ENCODE measurements around the gene EEFSEC. TPM values are rescaled to one million over a fixed set of nuclear protein-coding genes. Genes with fewer than 3 reads are reported as not detected.
A peak's percentile ranks its signal among the peaks of the same experiment; 100 is the strongest.

Gene EEFSEC
- total RNA-seq, 3 donors from 2014 or later = 9.7 to 10.9 (median 10.8) TPM

GRCh38 chr3:128278761-128279600 is 125.7 kb downstream of the EEFSEC start:
- no peaks in the 10 kb centered on the region for H3K9me3 ChIP-seq
- intact Hi-C loops (cut with DNase I, micrococcal nuclease) = no loop called here
- no peaks in the 10 kb centered on the region for H3K36me3 ChIP-seq (ENCODE audit: low read depth)
- H3K4me1 ChIP-seq (ENCODE audit: low read depth) = no peaks in the 10 kb centered on the region
- ATAC-seq (peak; percentile 32), DNase-seq (peak; percentile 21 to 64 (median 45))
- no peak overlapping the region for H3K4me3 ChIP-seq
- TF ChIP-seq CTCF (IDR thresholded peaks at IDR 0.05) = no peak

GRCh38 chr3:128279601-128279880 is 126.3 kb downstream of the EEFSEC start:
- intact Hi-C loops (cut with DNase I, micrococcal nuclease) = no loop called here
- H3K36me3 ChIP-seq (ENCODE audit: low read depth) = no peaks in the 10 kb centered on the region
- DNase-seq = no peak
- no peaks in the 10 kb centered on the region for H3K4me1 ChIP-seq (ENCODE audit: low read depth)
- no peak overlapping the region for H3K4me3 ChIP-seq
- ATAC-seq = no peak
- no peak for TF ChIP-seq CTCF (IDR thresholded peaks at IDR 0.05)
- no peaks in the 10 kb centered on the region for H3K9me3 ChIP-seq

- no peaks in the 10 kb centered on the region for H3K36me3 ChIP-seq (ENCODE audit: low read depth)
These were observed 127.3 kb downstream of the EEFSEC start for GRCh38 chr3:128280481-128281052.

GRCh38 chr3:128281056-128281455 is 127.8 kb downstream of the EEFSEC start:
- DNase-seq (no peak), ATAC-seq (no peak)
- H3K4me3 ChIP-seq = no peak overlapping the region
- H3K36me3 ChIP-seq (ENCODE audit: low read depth) = no peaks in the 10 kb centered on the region
- intact Hi-C loops (cut with DNase I, micrococcal nuclease) = no loop called here
- H3K9me3 ChIP-seq = no peaks in the 10 kb centered on the region
- TF ChIP-seq CTCF (IDR thresholded peaks at IDR 0.05) = no peak
- H3K4me1 ChIP-seq (ENCODE audit: low read depth) = no peaks in the 10 kb centered on the region

More at GRCh38 chr3:128280481-128281052, 127.3 kb downstream of the EEFSEC start:
- no peak for TF ChIP-seq CTCF (IDR thresholded peaks at IDR 0.05)
- Histone ChIP-seq H3K4me3 (no peak overlapping the region), H3K4me1 (ENCODE audit: low read depth) (no peaks in the 10 kb centered on the region), H3K9me3 (no peaks in the 10 kb centered on the region)
- ATAC-seq = no peak
- intact Hi-C loops (cut with DNase I, micrococcal nuclease) = no loop called here
- no peak for DNase-seq

GRCh38 chr3:128281461-128282367 is 128.4 kb downstream of the EEFSEC start:
- no peaks in the 10 kb centered on the region for H3K4me1 ChIP-seq (ENCODE audit: low read depth)
- intact Hi-C loops (cut with DNase I, micrococcal nuclease) = no loop called here
- H3K36me3 ChIP-seq (ENCODE audit: low read depth) = no peaks in the 10 kb centered on the region
- TF ChIP-seq CTCF (IDR thresholded peaks at IDR 0.05) = no peak
- ATAC-seq (no peak), DNase-seq (no peak)
- no peak overlapping the region for H3K4me3 ChIP-seq
- no peaks in the 10 kb centered on the region for H3K9me3 ChIP-seq

All from mucosa of descending colon (tissue), 3 donors.